Measurements from ENCODE around the gene CATSPERE.
"Not testable (repeated sequence)": the region's sequence is repeated elsewhere in the genome, so short reads cannot be mapped to it uniquely, and the experiment has no call there.

CATSPERE gene

DNA sequence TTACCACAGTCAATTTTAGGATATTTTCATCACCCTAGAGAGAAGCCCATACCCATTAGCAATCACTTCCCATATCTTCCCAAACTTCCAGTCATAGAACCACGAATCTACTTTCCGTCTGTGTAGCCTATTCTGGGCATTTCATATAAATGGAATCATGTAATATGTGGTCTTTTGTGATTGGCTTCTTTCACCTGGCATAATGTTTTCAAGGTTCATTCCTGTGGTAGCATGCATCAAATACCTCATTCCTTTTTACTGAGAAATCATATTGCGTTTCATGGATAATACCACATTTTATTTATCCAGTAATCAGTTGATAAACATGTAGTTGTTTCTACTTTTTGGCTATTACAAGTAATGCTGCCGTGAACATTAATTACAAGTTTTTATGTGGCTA, 213.4 kb downstream of the CATSPERE start:
- CTCF ChIA-PET = no interaction called here
- DNase-seq (ENCODE audit: extremely low spot score) = no peak
- TF ChIP-seq L3MBTL2 (conservative IDR thresholded peaks at IDR 0.05) (no peak), FOXK2 (IDR thresholded peaks at IDR 0.05) (no peak), SP1 (IDR thresholded peaks at IDR 0.05) (no peak), FOXA1 (IDR thresholded peaks at IDR 0.05) (no peak), LEF1 (IDR thresholded peaks at IDR 0.05; ENCODE audit: borderline replicate concordance) (no peak), CTBP1 (IDR thresholded peaks at IDR 0.05; ENCODE audit: borderline replicate concordance) (no peak), ARNT (IDR thresholded peaks at IDR 0.05) (no peak), SUZ12 (IDR thresholded peaks at IDR 0.05) (no peak), FOXM1 (IDR thresholded peaks at IDR 0.05; ENCODE audit: borderline replicate concordance) (no peak), ZNF384 (IDR thresholded peaks at IDR 0.05) (no peak), TARDBP (IDR thresholded peaks at IDR 0.05) (no peak), ELF4 (IDR thresholded peaks at IDR 0.05) (no peak), BHLHE40 (IDR thresholded peaks at IDR 0.05; ENCODE audit: borderline replicate concordance) (no peak)
- TF ChIP-seq, protein P1, sequence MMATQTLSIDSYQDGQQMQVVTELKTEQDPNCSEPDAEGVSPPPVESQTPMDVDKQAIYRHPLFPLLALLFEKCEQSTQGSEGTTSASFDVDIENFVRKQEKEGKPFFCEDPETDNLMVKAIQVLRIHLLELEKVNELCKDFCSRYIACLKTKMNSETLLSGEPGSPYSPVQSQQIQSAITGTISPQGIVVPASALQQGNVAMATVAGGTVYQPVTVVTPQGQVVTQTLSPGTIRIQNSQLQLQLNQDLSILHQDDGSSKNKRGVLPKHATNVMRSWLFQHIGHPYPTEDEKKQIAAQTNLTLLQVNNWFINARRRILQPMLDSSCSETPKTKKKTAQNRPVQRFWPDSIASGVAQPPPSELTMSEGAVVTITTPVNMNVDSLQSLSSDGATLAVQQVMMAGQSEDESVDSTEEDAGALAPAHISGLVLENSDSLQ (IDR thresholded peaks at IDR 0.05) = no peak
- POLR2A ChIA-PET = no interaction called here

DNA sequence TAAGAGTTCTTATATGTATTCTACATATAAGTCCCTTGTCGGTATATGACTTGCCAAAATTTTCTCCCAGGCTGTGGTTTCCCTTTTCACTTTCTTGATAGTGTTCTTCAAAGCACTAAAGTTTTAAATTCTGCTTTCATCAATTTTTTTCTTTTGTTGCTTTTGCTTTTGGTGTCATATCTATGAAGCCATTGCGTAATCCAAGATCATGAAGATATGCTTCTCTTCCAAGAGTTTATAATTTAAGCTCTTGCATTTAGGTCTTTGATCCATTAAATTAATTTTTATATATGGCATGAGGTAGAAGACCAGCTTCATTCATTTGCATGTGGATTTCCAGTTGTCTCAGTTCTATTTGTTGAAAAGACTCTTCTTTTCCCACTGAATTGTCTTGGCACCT, 214.1 kb downstream of the CATSPERE start:
- CTCF ChIA-PET = interaction anchor here (0.5 kb wide), 1 partner anchor 9 kb away, joined by 3 read pairs; no protein-coding TSS in a partner anchor
- TF ChIP-seq SUZ12 (IDR thresholded peaks at IDR 0.05) (no peak), FOXA1 (IDR thresholded peaks at IDR 0.05) (no peak), SP1 (IDR thresholded peaks at IDR 0.05) (no peak), FOXM1 (IDR thresholded peaks at IDR 0.05; ENCODE audit: borderline replicate concordance) (no peak), NFRKB (IDR thresholded peaks at IDR 0.05) (no peak), L3MBTL2 (conservative IDR thresholded peaks at IDR 0.05) (no peak), ZNF384 (IDR thresholded peaks at IDR 0.05) (no peak), FOXK2 (IDR thresholded peaks at IDR 0.05) (no peak), TARDBP (IDR thresholded peaks at IDR 0.05) (no peak), ELF4 (IDR thresholded peaks at IDR 0.05) (no peak), LEF1 (IDR thresholded peaks at IDR 0.05; ENCODE audit: borderline replicate concordance) (no peak), CTBP1 (IDR thresholded peaks at IDR 0.05; ENCODE audit: borderline replicate concordance) (no peak), BHLHE40 (IDR thresholded peaks at IDR 0.05; ENCODE audit: borderline replicate concordance) (no peak), HDGF (IDR thresholded peaks at IDR 0.05; ENCODE audit: borderline replicate concordance) (no peak)
- POLR2A ChIA-PET = no interaction called here
- no peak for DNase-seq (ENCODE audit: extremely low spot score)

DNA sequence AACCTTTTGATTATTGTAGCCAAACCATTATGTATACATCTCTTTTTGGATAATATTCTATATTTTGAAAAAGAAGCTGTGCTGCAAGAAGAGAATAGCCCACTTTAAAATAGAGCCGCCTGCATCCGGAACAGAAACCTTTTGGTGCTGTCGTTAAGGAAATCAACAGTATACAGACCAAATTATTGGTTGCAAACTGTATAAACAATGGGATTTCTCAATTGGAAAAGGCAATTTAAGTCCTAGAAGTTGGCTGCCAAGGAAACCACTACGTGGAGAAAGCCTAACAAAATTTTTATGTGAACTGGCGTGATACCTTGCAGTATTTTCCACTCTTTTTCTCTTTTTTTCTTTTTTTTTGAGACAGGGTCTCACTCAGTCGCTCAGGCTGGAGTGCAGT, 217.6 kb downstream of the CATSPERE start:
- no peak for DNase-seq (ENCODE audit: extremely low spot score)
- ChIA-PET CTCF (no interaction called here), POLR2A (no interaction called here)
- TF ChIP-seq TARDBP (IDR thresholded peaks at IDR 0.05) (no peak), ZNF384 (IDR thresholded peaks at IDR 0.05) (no peak), ELF4 (IDR thresholded peaks at IDR 0.05) (no peak), LEF1 (IDR thresholded peaks at IDR 0.05; ENCODE audit: borderline replicate concordance) (no peak), L3MBTL2 (conservative IDR thresholded peaks at IDR 0.05) (no peak), FOXA1 (IDR thresholded peaks at IDR 0.05) (no peak), SUZ12 (IDR thresholded peaks at IDR 0.05) (no peak), CTBP1 (IDR thresholded peaks at IDR 0.05; ENCODE audit: borderline replicate concordance) (no peak), FOXK2 (IDR thresholded peaks at IDR 0.05) (no peak), NFRKB (IDR thresholded peaks at IDR 0.05) (no peak), HDGF (IDR thresholded peaks at IDR 0.05; ENCODE audit: borderline replicate concordance) (no peak), ARNT (IDR thresholded peaks at IDR 0.05) (no peak), BHLHE40 (IDR thresholded peaks at IDR 0.05; ENCODE audit: borderline replicate concordance) (no peak), FOXM1 (IDR thresholded peaks at IDR 0.05; ENCODE audit: borderline replicate concordance) (no peak), SP1 (IDR thresholded peaks at IDR 0.05) (no peak)
- TF ChIP-seq, protein P1 (IDR thresholded peaks at IDR 0.05) = no peak

DNA sequence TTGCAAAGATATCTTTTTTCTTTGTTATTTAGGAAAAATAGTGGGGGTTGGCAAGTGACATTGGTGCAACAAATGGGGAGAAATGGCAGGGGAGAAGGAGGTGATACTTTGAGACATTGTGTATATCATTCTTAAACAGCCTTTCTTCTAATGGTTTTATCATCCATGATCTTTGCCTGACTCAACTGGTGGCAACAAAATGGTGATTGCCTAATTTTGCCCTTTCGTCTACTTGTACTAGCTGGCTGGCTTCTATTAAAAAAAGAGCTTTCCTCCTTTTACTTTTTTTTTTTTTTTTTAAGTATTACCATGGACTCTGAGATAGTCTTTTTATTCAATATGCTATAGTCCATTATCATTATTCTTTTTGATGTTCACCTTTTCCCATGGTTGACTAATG, 219.6 kb downstream of the CATSPERE start:
- CTCF ChIA-PET = no interaction called here
- TF ChIP-seq ELF4 (IDR thresholded peaks at IDR 0.05) (no peak), LEF1 (IDR thresholded peaks at IDR 0.05; ENCODE audit: borderline replicate concordance) (no peak), L3MBTL2 (conservative IDR thresholded peaks at IDR 0.05) (no peak), CTBP1 (IDR thresholded peaks at IDR 0.05; ENCODE audit: borderline replicate concordance) (no peak), NFRKB (IDR thresholded peaks at IDR 0.05) (no peak)
- POLR2A ChIA-PET = no interaction called here
- DNase-seq (ENCODE audit: extremely low spot score) = no peak

DNA sequence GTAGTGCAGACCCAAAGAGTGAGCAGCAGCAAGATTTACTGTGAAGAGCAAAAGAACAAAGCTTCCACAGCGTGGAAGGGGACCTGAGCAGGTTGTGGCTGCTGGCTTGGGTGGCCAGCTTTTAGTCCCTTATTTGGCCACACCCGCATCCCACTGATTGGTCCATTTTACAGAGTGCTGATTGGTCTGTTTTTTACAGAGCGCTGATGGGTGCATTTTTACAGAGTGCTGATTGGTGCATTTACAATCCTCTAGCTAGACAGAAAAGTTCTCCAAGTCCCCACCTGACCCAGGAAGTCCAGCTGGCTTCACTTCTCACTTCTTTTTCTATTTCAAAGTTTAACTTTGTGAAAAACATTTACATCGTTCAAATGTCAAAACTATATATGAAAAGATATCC, 221.0 kb downstream of the CATSPERE start:
- POLR2A ChIA-PET; DNase-seq (ENCODE audit: extremely low spot score); CTCF ChIA-PET: not testable (repeated sequence)

All from HEK293T (cell line).